A673 (cell line): ENCODE measurements around the gene MOB4. TPM values are rescaled to one million over a fixed set of nuclear protein-coding genes. Genes with fewer than 3 reads are reported as not detected.

Experiments used
- BruUV-seq: library from RNA; stranded (reverse); fragments of 400-500 nt; replicated peaks from 2 replicates; lab custom pipeline; 2021; lab: Mats Ljungman, UMichigan
- CTCF ChIA-PET: fragments of 300-600 bp; sonication (Branson Sonifier 250); formaldehyde crosslinking; loops from one replicate; lab custom pipeline; 2022; ENCODE audit warnings: antibody characterized with exemption; lab: Charles Lee
- POLR2A ChIA-PET: fragments of 300-600 bp; sonication (Branson Sonifier 250); formaldehyde crosslinking; loops from one replicate; lab custom pipeline; 2022; ENCODE audit warnings: antibody characterized with exemption; ENCODE audit not compliant: low non-redundant PET; lab: Charles Lee
- DNase-seq: peaks from one replicate; pipeline ENCODE4 v3.0.0-alpha.2; 2015; ENCODE audit warnings: low spot score
- H3K27ac ChIP-seq: fragments of 200-600 bp; sonication (generic); 2 replicates; pipeline ENCODE4 v1.5.1; 2016; ENCODE audit warnings: mixed run types, low read depth, mild to moderate bottlenecking, mixed read lengths, antibody characterized with exemption, low read length; ENCODE audit not compliant: poor library complexity, severe bottlenecking
- H3K27me3 ChIP-seq: fragments of 200-600 bp; sonication (generic); replicated peaks from 2 replicates; pipeline ENCODE4 v1.6.1; 2017; ENCODE audit warnings: mixed run types, low read depth, mild to moderate bottlenecking, mixed read lengths, antibody characterized with exemption, low read length; ENCODE audit not compliant: insufficient read depth, poor library complexity
- H3K36me3 ChIP-seq: fragments of 200-600 bp; sonication (generic); 2 replicates; pipeline ENCODE4 v1.6.1; 2016; ENCODE audit warnings: mixed run types, mild to moderate bottlenecking, mixed read lengths, antibody characterized with exemption, low read length; ENCODE audit not compliant: insufficient read depth, poor library complexity, severe bottlenecking
- H3K4me1 ChIP-seq: fragments of 200-600 bp; sonication (generic); 2 replicates; pipeline ENCODE4 v1.6.1; 2017; ENCODE audit warnings: mixed run types, mild to moderate bottlenecking, mixed read lengths, antibody characterized with exemption, low read length; ENCODE audit not compliant: insufficient read depth, poor library complexity, severe bottlenecking
- H3K4me3 ChIP-seq: fragments of 200-600 bp; sonication (generic); 2 replicates; pipeline ENCODE4 v1.5.1; 2016; ENCODE audit warnings: low read depth, mixed run types, mild to moderate bottlenecking, mixed read lengths, low read length; ENCODE audit not compliant: poor library complexity, severe bottlenecking
- H3K9me3 ChIP-seq: fragments of 200-600 bp; sonication (generic); 2 replicates; pipeline ENCODE4 v1.6.1; 2016; ENCODE audit warnings: mixed run types, low read depth, mild to moderate bottlenecking, mixed read lengths, antibody characterized with exemption, low read length; ENCODE audit not compliant: poor library complexity, severe bottlenecking
- EZH2 ChIP-seq: fragments of 200-600 bp; sonication (generic); IDR thresholded peaks from 2 replicates; pipeline ENCODE4 v1.6.1; 2017; ENCODE audit warnings: borderline replicate concordance, low read depth, mild to moderate bottlenecking, mixed read lengths, antibody characterized with exemption, low read length; ENCODE audit not compliant: poor library complexity, severe bottlenecking
- intact Hi-C: fragments of 100-400 bp; cut with micrococcal nuclease; formaldehyde crosslinking; loops from one replicate; pipeline ENCODE4 v1.10.0; 2022; ENCODE audit not compliant: unreplicated experiment
- total RNA-seq: library from RNA; stranded (reverse); gene quantifications from 2 replicates; pipeline ENCODE4 v1.2.3, GENCODE V29; 2021
- TF ChIP-seq, protein P1 (sequence below): fragments of 300-800, 200-600 bp; sonication (generic); conservative IDR thresholded peaks from 2 replicates; pipeline ENCODE4 v1.5.1; 2017; ENCODE audit warnings: low read depth, mild to moderate bottlenecking, antibody characterized with exemption, low read length, moderate library complexity, mixed read lengths

Gene MOB4
- total RNA-seq, 1 experiment from 2014 or later, result 38.0 TPM

- Histone ChIP-seq H3K4me1 (peaks cover 6% of the 10 kb centered on the region), H3K9me3 (no peaks in the 10 kb centered on the region), H3K36me3 (no peaks in the 10 kb centered on the region), H3K27ac (no peak overlapping the region), H3K27me3 (no peaks in the 10 kb centered on the region), H3K4me3 (no peak overlapping the region)
- intact Hi-C loops, result no loop called here
- TF ChIP-seq, protein P1, sequence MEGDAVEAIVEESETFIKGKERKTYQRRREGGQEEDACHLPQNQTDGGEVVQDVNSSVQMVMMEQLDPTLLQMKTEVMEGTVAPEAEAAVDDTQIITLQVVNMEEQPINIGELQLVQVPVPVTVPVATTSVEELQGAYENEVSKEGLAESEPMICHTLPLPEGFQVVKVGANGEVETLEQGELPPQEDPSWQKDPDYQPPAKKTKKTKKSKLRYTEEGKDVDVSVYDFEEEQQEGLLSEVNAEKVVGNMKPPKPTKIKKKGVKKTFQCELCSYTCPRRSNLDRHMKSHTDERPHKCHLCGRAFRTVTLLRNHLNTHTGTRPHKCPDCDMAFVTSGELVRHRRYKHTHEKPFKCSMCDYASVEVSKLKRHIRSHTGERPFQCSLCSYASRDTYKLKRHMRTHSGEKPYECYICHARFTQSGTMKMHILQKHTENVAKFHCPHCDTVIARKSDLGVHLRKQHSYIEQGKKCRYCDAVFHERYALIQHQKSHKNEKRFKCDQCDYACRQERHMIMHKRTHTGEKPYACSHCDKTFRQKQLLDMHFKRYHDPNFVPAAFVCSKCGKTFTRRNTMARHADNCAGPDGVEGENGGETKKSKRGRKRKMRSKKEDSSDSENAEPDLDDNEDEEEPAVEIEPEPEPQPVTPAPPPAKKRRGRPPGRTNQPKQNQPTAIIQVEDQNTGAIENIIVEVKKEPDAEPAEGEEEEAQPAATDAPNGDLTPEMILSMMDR, result no peak
- TF ChIP-seq EZH2, result no peak
- DNase-seq, result no peak
- ChIA-PET CTCF (no interaction called here), POLR2A (no interaction called here)
- no TSS peak for BruUV-seq
These were observed 85.9 kb downstream of the MOB4 start for GRCh38 chr2:197601726-197602125.

Other genes with a start within 250 kb of the MOB4 start
- gene ANKRD44, start 205.3 kb upstream of the MOB4 start, total RNA-seq, result 17.0 and 22.2 TPM in 2 replicates
- gene SF3B1, start 81.0 kb upstream of the MOB4 start, total RNA-seq, result 287 and 297 TPM in 2 replicates
- 15.2 and 17.1 TPM in 2 replicates for gene COQ10B, start 62.5 kb upstream of the MOB4 start, total RNA-seq
- 737 and 812 TPM in 2 replicates for gene HSPD1, start 16.2 kb upstream of the MOB4 start, total RNA-seq
- gene HSPE1, start 15.7 kb upstream of the MOB4 start, total RNA-seq, result 296 and 356 TPM in 2 replicates
- gene RFTN2, start 159.5 kb downstream of the MOB4 start, total RNA-seq, result 5.8 and 7.3 TPM in 2 replicates
- gene MARS2, start 189.3 kb downstream of the MOB4 start, total RNA-seq, result 13.2 and 14.6 TPM in 2 replicates